ENCODE measurements around the gene MYO5A.

The MYO5A gene

DNA sequence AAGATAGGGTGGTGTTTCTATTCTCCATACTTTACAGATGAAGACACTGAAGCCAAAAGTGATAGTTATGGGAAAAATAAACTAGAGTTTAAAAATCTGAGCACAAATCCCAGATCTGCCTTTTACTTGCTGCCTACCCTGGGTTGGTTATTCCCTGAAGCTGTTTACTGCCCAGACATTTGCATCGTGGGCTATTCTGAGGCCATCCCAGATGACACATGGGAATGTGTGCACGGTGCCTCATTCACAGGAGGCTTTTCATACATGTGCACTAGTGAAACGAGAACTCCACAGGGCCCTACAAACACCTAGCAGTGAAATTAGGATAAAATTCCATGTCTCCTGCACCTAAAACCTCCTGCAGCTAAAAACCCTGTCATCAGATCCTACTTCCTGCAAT lies 250.5 kb downstream of the MYO5A start:
- no peaks in the 10 kb centered on the region for H4K20me1 ChIP-seq (ENCODE audit: insufficient read depth, low read length)
- no peaks in the 10 kb centered on the region for H3K9me2 ChIP-seq (ENCODE audit: low read depth, low read length)
- no peak overlapping the region for H3K27ac ChIP-seq (ENCODE audit: low read depth, low read length, poor library complexity, severe bottlenecking)
- TF ChIP-seq, protein P1, sequence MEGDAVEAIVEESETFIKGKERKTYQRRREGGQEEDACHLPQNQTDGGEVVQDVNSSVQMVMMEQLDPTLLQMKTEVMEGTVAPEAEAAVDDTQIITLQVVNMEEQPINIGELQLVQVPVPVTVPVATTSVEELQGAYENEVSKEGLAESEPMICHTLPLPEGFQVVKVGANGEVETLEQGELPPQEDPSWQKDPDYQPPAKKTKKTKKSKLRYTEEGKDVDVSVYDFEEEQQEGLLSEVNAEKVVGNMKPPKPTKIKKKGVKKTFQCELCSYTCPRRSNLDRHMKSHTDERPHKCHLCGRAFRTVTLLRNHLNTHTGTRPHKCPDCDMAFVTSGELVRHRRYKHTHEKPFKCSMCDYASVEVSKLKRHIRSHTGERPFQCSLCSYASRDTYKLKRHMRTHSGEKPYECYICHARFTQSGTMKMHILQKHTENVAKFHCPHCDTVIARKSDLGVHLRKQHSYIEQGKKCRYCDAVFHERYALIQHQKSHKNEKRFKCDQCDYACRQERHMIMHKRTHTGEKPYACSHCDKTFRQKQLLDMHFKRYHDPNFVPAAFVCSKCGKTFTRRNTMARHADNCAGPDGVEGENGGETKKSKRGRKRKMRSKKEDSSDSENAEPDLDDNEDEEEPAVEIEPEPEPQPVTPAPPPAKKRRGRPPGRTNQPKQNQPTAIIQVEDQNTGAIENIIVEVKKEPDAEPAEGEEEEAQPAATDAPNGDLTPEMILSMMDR (IDR thresholded peaks at IDR 0.05; ENCODE audit: low read length), result no peak
- TF ChIP-seq EZH2 (IDR thresholded peaks at IDR 0.05; ENCODE audit: borderline replicate concordance, low read length), result no peak
- H3F3A ChIP-seq (ENCODE audit: insufficient read depth, low read length), result no peaks in the 10 kb centered on the region
- H3K27me3 ChIP-seq (ENCODE audit: insufficient read depth, low read length), result peaks cover 3% of the 10 kb centered on the region; the same call in 1 of the 2 replicates
- H3K9me3 ChIP-seq (ENCODE audit: low read length), result no peaks in the 10 kb centered on the region
- H3K4me3 ChIP-seq (ENCODE audit: low read depth, low read length, poor library complexity, severe bottlenecking), result no peak overlapping the region
- no peaks in the 10 kb centered on the region for H3K36me3 ChIP-seq (ENCODE audit: insufficient read depth, low read length)
- H2AFZ ChIP-seq (ENCODE audit: low read length), result no peak overlapping the region
- H3K4me2 ChIP-seq (ENCODE audit: low read length), result no peak overlapping the region
- H3K9ac ChIP-seq (ENCODE audit: low read length), result no peak overlapping the region
- peaks cover 6% of the 10 kb centered on the region for H3K4me1 ChIP-seq (ENCODE audit: insufficient read depth, low read length, severe bottlenecking)
- H3K79me2 ChIP-seq (ENCODE audit: insufficient read depth, low read length), result no peaks in the 10 kb centered on the region

DNA sequence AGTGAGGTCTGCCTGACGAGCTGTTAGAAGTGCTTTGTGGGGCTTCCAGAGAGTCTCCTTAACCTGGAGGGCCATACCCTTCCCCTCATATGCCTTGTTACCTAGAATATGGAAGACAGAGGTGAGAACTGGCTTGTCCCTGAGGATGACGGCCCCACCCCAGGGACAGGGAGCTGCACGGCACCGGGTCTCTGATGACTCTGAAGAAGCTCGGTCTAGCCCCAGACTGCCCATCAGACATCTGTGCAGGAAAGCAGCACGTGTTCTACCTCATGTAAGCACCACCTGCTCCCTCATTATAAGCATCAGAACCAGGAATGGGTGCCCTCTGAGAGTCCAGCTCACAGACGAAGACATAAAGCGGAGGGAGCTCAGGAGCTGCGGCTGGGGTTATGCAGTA lies 251.1 kb downstream of the MYO5A start:
- Histone ChIP-seq H3K9me2 (ENCODE audit: low read depth, low read length) (no peaks in the 10 kb centered on the region), H3K4me2 (ENCODE audit: low read length) (no peak overlapping the region), H3K79me2 (ENCODE audit: insufficient read depth, low read length) (no peaks in the 10 kb centered on the region), H4K20me1 (ENCODE audit: insufficient read depth, low read length) (no peaks in the 10 kb centered on the region), H3K9me3 (ENCODE audit: low read length) (no peaks in the 10 kb centered on the region), H3K27ac (ENCODE audit: low read depth, low read length, poor library complexity, severe bottlenecking) (no peak overlapping the region), H3K4me1 (ENCODE audit: insufficient read depth, low read length, severe bottlenecking) (peaks cover 6% of the 10 kb centered on the region), H3K4me3 (ENCODE audit: low read depth, low read length, poor library complexity, severe bottlenecking) (no peak overlapping the region), H3F3A (ENCODE audit: insufficient read depth, low read length) (no peaks in the 10 kb centered on the region), H3K36me3 (ENCODE audit: insufficient read depth, low read length) (no peaks in the 10 kb centered on the region), H3K27me3 (ENCODE audit: insufficient read depth, low read length) (peaks cover 3% of the 10 kb centered on the region; the same call in 1 of the 2 replicates), H2AFZ (ENCODE audit: low read length) (no peak overlapping the region), H3K9ac (ENCODE audit: low read length) (no peak overlapping the region)
- TF ChIP-seq, protein P1 (IDR thresholded peaks at IDR 0.05; ENCODE audit: low read length), result no peak
- no peak for TF ChIP-seq EZH2 (IDR thresholded peaks at IDR 0.05; ENCODE audit: borderline replicate concordance, low read length)

DNA sequence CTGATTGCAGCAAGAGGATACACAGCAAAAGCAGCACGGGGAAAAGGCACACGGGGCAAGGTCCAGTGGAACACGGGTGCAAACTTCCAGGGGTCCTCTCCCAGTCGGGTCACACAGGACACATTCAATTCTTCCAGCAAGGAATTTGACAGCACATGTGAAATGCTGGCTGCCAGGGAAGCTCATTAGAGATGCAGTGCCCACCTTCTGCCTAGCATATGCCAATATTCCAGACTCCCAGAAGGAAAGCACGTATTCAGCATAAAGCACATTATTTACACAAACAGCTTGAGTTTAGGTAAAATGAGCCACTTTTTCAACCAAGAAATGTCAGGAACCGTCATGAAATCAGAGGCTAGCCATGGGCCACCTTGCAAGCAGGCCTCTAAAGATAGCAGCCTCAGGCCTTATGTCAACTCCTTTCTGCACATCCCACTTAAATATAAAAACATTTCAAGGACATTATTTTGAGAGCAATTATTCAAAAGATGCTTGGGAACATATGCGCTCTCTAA lies 252.4 kb downstream of the MYO5A start:
- Histone ChIP-seq H3K9ac (ENCODE audit: low read length) (no peak overlapping the region), H3K4me2 (ENCODE audit: low read length) (no peak overlapping the region), H2AFZ (ENCODE audit: low read length) (no peak overlapping the region), H3K9me2 (ENCODE audit: low read depth, low read length) (no peaks in the 10 kb centered on the region), H3K4me1 (ENCODE audit: insufficient read depth, low read length, severe bottlenecking) (peaks cover 6% of the 10 kb centered on the region), H3K9me3 (ENCODE audit: low read length) (no peaks in the 10 kb centered on the region), H3K36me3 (ENCODE audit: insufficient read depth, low read length) (no peaks in the 10 kb centered on the region), H3F3A (ENCODE audit: insufficient read depth, low read length) (no peaks in the 10 kb centered on the region), H3K4me3 (ENCODE audit: low read depth, low read length, poor library complexity, severe bottlenecking) (no peak overlapping the region), H4K20me1 (ENCODE audit: insufficient read depth, low read length) (no peaks in the 10 kb centered on the region), H3K79me2 (ENCODE audit: insufficient read depth, low read length) (no peaks in the 10 kb centered on the region), H3K27ac (ENCODE audit: low read depth, low read length, poor library complexity, severe bottlenecking) (no peak overlapping the region), H3K27me3 (ENCODE audit: insufficient read depth, low read length) (peaks cover 3% of the 10 kb centered on the region; the same call in 1 of the 2 replicates)
- TF ChIP-seq, protein P1 (IDR thresholded peaks at IDR 0.05; ENCODE audit: low read length), result no peak
- TF ChIP-seq EZH2 (IDR thresholded peaks at IDR 0.05; ENCODE audit: borderline replicate concordance, low read length), result no peak
